Esophagus (tissue), 2 donors: ENCODE measurements around the gene NEB. TPM values are rescaled to one million over a fixed set of nuclear protein-coding genes. Genes with fewer than 3 reads are reported as not detected.

Experiments
- H3K27ac ChIP-seq, 2 donors: one replicate each; pipeline ENCODE4 v1.5.1; 2013; ENCODE audit warnings: low read depth in 2 of 2, mild to moderate bottlenecking in 2 of 2, inconsistent platforms in 1 of 2, low read length in 1 of 2, moderate library complexity in 1 of 2
- H3K27me3 ChIP-seq, 2 donors: one replicate each; pipeline ENCODE4 v1.6.1; 2013; ENCODE audit warnings: low read length in 2 of 2, control low read depth in 1 of 2, mild to moderate bottlenecking in 1 of 2; ENCODE audit not compliant: insufficient read depth in 2 of 2, control insufficient read depth in 1 of 2
- H3K36me3 ChIP-seq, 2 donors: one replicate each; pipeline ENCODE4 v1.6.1; 2013; ENCODE audit warnings: low read length in 1 of 2; ENCODE audit not compliant: control insufficient read depth in 2 of 2, insufficient read depth in 2 of 2
- H3K4me1 ChIP-seq, 2 donors: one replicate each; pipeline ENCODE4 v1.6.1; 2013; ENCODE audit warnings: low read length in 1 of 2; ENCODE audit not compliant: control insufficient read depth in 2 of 2, insufficient read depth in 2 of 2
- H3K4me3 ChIP-seq, 2 donors: one replicate each; pipeline ENCODE4 v1.5.1; 2013; ENCODE audit warnings: low read length in 2 of 2, mild to moderate bottlenecking in 2 of 2, low read depth in 1 of 2, moderate library complexity in 1 of 2
- H3K9me3 ChIP-seq, 2 donors: one replicate each; pipeline ENCODE4 v1.6.1; 2013; ENCODE audit warnings: mild to moderate bottlenecking in 2 of 2, low read depth in 1 of 2, low read length in 1 of 2, moderate library complexity in 1 of 2; ENCODE audit not compliant: control insufficient read depth in 2 of 2, insufficient read depth in 1 of 2
- WGBS, 2 donors: extraction: QIAGEN DNeasy Blood & Tissue Kit; methylation state at CpG; one replicate each; pipeline ENCODE4 v1.1.7; 2013; 5-methylcytosine and 5-hydroxymethylcytosine counted together
- polyA plus RNA-seq, 2 donors: library from polyadenylated mRNA; stranded (reverse); fragments of 200-250 nt; gene quantifications; one replicate each; pipeline ENCODE4 v1.2.3, GENCODE V29; 2013
- donor health status: healthy with polysubstance abuse.
- donor health status: Bipolar disorder and iron deficiency.

Gene NEB
- polyA plus RNA-seq, 2 donors, result 0.33 to 0.49 TPM

DNA sequence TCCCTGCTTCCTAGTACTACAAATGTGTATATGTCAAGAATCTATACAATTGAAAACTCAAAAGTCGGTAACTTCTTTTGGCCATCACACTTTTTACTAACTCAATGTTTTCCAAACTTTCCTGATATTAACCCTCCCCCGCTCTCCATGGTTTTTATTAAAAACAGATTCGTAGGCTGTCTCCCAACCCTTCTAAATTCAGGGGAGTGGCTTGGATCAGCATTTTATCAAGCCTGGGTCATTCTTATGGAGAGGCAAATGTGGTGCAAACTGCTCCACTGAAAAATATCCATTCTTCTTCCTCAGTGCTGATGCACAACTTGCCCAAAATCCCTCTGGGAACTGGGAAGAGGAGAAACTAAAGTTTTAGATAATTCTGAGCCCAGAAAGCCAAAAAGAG lies 190.4 kb downstream of the NEB start:
- Histone ChIP-seq H3K27ac (no peak overlapping the region), H3K27me3 (no peaks in the 10 kb centered on the region), H3K9me3 (peaks cover 0 to 4% of the 10 kb centered on the region in 2 donors), H3K4me3 (no peak overlapping the region), H3K36me3 (no peaks in the 10 kb centered on the region), H3K4me1 (no peaks in the 10 kb centered on the region)
- 79 to 85% methylated on average over 3 of the region's 3 CpGs for WGBS, 2 donors

DNA sequence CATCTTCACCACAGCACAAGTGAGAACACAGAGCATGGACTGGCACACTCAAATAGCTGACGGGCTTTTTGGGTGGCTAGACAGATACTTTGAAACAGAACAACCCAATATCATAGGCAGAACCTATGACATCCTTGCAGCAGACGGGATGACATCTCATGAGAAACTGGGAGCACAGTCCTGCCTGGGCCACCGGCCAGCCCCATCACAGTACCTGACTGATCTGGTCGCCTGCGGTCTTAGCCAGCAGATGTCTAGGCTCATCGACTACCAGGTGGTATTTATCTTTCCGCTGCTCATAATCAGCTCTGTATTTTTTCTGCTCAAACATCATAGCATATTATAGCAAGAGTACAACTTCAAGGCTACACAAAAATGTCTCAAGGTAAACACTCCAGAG lies 200.3 kb downstream of the NEB start:
- 92 to 97% methylated on average over 7 of the region's 7 CpGs for WGBS, 2 donors
- Histone ChIP-seq H3K27ac (no peak overlapping the region), H3K36me3 (no peaks in the 10 kb centered on the region), H3K4me1 (no peaks in the 10 kb centered on the region), H3K9me3 (no peaks in the 10 kb centered on the region), H3K27me3 (no peaks in the 10 kb centered on the region), H3K4me3 (no peak overlapping the region)

DNA sequence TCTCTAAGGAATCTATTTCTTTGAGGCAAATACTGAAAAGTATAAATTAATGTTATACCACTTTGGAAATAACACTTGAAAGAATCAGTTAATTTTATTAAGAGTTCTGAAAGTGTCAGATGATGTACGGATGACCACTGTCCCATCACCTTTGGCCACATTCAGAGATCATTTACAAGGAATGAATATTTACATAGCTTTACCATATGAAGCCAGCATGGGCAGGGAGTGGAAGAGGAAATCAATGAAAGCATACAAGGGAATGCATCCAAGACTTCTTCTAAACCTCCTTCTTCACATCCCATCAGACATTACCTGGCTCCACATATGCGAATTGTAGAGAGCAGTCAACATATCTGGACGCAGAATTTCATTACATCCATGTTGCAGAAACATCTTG lies 201.1 kb downstream of the NEB start:
- no peaks in the 10 kb centered on the region for H3K9me3 ChIP-seq
- 87 to 92% methylated on average over 3 of the region's 3 CpGs for WGBS, 2 donors

DNA sequence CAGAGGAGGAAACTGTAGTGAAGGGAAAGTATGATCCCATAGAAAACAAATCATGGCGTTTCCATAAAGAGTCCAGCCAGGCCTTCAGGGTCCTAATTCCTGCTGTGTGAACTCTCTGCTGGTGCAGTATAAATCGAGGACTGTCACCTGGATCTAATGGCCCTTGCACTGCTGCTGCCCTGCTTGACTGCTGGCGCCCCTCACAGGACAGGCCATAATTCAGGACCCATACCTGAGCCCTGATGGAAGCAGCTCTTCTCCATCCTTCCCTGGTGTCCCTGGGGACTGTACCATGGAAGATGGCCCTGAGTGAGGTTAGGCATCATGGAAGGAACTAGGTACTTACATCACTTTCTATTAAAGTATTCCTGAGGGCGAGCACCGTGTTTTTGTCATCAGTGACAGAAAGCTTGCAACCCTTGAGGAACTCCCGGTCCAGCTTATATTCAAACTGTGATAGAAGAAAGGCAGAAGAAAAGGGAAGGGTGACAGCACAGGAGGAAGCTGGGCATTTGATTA lies 207.6 kb downstream of the NEB start:
- 93 to 94% methylated on average over 6 of the region's 6 CpGs for WGBS, 2 donors
- H3K4me1 ChIP-seq, result no peaks in the 10 kb centered on the region
- H3K27me3 ChIP-seq, result no peaks in the 10 kb centered on the region
- H3K9me3 ChIP-seq, result no peaks in the 10 kb centered on the region
- H3K36me3 ChIP-seq, result no peaks in the 10 kb centered on the region
- H3K4me3 ChIP-seq, result no peak overlapping the region
- H3K27ac ChIP-seq, result no peak overlapping the region

More for the DNA sequence above, 201.1 kb downstream of the NEB start:
- H3K27me3 ChIP-seq, result no peaks in the 10 kb centered on the region
- H3K27ac ChIP-seq, result no peak overlapping the region
- H3K4me1 ChIP-seq, result no peaks in the 10 kb centered on the region
- no peaks in the 10 kb centered on the region for H3K36me3 ChIP-seq
- H3K4me3 ChIP-seq, result no peak overlapping the region

DNA sequence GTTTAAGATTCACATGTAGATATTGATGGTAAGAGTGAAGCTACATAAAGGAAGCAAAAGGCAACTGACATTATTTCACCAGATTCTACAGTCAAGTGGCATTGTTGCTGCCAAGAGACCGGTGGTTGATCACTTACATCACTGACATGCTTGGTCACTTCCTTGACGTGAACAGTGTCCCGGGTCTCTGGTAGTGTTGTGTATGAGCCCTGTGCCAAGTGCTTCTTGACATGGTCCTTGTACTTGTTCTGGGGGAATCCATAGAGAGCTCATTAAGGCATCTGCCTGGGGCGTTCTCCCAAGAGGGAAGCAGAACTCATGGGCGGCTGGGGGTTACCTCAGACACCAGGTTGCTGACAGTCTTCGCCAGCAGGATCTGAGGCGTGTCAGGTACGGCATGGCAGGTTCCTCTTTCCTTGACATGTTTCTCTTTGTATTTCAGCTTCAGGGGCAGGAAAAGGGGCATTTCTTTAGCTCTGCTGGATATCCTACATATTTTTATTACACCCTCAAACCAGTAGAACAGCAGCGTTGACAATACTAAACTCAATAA lies 208.4 kb downstream of the NEB start:
- Histone ChIP-seq H3K27ac (no peak overlapping the region), H3K4me1 (no peaks in the 10 kb centered on the region), H3K27me3 (no peaks in the 10 kb centered on the region), H3K4me3 (no peak overlapping the region), H3K36me3 (no peaks in the 10 kb centered on the region), H3K9me3 (no peaks in the 10 kb centered on the region)
- 81 to 87% methylated on average over 9 of the region's 9 CpGs for WGBS, 2 donors

DNA sequence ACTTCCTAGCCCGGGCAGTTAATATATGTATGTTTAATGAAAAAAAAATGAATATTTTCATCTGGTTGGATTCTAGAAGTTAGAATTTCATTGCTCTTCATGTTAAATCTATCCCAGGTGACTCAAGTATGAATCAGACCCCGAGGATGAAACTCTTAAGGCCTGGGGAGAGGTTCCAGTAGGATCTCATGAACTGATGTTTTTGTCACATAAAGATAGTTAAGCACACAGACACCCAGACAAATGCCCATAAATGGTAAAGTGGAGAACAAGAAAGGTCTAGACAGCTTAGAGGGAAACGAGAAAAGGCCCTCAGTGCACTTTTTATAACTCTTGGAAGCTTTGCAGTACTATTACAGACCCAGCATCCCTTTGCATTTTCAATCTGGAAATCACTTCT lies 210.4 kb downstream of the NEB start:
- Histone ChIP-seq H3K27ac (no peak overlapping the region), H3K4me3 (no peak overlapping the region), H3K36me3 (no peaks in the 10 kb centered on the region), H3K27me3 (no peaks in the 10 kb centered on the region), H3K9me3 (no peaks in the 10 kb centered on the region), H3K4me1 (no peaks in the 10 kb centered on the region)
- WGBS, 2 donors, result 83% methylated on average over 3 of the region's 3 CpGs

DNA sequence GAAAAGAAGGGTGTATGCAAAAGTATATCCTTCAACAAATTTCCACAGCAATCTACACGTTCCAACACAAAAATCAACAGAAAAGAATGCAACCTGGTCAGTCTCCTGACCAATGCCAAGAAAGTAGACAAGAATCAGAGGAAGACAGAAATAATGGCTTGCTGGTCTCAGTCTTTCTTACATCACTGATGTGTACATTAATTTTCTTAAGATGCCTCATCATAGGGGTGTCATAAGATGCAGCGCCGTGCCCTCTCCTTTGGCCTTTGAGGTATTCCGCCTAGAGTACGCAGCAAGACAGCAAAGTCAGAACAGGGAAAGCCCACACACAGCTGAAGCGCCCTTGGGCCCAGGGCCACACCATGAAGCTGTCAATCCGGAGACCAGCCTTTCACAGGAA lies 211.7 kb downstream of the NEB start:
- no peaks in the 10 kb centered on the region for H3K4me1 ChIP-seq
- H3K36me3 ChIP-seq, result no peaks in the 10 kb centered on the region
- WGBS, 2 donors, result 92 to 93% methylated on average over 7 of the region's 7 CpGs
- H3K27me3 ChIP-seq, result no peaks in the 10 kb centered on the region
- H3K27ac ChIP-seq, result no peak overlapping the region
- no peaks in the 10 kb centered on the region for H3K9me3 ChIP-seq
- no peak overlapping the region for H3K4me3 ChIP-seq

DNA sequence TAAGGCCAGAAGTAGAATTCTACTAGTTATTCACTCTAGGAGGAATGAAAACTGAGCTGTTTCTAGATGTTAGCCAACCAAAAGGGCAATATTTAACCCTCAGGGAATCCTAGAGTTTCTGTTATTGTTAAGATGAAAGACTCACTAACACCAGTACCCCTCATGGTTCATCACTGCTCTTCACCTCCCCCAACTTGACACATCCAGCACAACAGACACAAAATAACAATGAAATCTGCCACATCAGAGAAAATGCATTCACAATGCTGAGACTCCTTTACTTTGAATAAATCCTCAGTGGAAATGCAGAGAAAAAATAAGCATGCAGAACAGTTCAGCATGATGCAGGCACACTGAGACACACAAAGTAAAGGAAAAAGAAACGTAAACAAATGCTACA lies 213.3 kb downstream of the NEB start:
- H3K4me3 ChIP-seq, result no peak overlapping the region
- H3K9me3 ChIP-seq, result no peaks in the 10 kb centered on the region
- H3K27ac ChIP-seq, result no peak overlapping the region
- no peaks in the 10 kb centered on the region for H3K4me1 ChIP-seq
- 81% methylated on average over 1 of the region's 1 CpG for WGBS, 2 donors
- H3K36me3 ChIP-seq, result no peaks in the 10 kb centered on the region
- no peaks in the 10 kb centered on the region for H3K27me3 ChIP-seq

DNA sequence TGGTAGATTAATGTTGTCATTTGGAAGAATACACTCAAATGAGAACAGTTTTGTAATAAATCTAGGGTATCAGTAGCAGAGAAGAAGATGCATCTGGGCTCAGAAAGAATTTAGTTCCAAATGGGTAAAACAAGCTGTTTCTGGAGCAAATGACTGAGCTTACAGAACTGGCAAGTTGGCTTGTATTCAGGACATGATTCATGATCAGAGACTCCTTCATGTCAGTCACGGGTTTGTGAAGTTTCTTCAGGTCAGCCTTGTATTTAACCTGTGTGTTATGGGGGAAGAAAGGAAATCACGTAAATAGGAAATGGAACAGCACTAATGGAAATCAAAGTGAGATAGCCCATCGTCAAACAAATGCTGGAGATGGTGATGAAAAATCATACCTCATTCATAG lies 215.5 kb downstream of the NEB start:
- WGBS, 2 donors, result 86 to 89% methylated on average over 3 of the region's 3 CpGs
- Histone ChIP-seq H3K4me1 (no peaks in the 10 kb centered on the region), H3K4me3 (no peak overlapping the region), H3K27me3 (no peaks in the 10 kb centered on the region), H3K9me3 (no peaks in the 10 kb centered on the region), H3K36me3 (no peaks in the 10 kb centered on the region), H3K27ac (no peak overlapping the region)

DNA sequence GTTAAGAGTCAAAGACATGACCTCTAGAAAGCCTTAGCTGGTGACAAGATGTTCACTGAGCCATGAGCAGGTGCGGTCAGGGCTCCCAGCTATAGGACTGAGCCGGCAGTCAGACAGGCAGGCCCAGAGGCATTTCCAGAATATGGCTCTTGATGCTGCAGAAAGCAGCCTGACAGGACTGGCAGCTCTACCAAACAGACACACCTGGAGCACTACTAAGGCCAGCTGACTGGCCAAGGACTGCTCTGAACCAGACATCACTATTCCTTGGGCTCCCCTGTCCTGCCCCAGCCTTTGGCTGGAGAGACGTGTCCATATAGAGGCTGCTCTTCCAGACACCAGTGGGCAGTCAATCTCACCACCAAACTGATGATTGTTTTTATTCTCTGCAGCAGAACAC lies 225.8 kb downstream of the NEB start:
- no peak overlapping the region for H3K27ac ChIP-seq
- H3K36me3 ChIP-seq, result no peaks in the 10 kb centered on the region
- no peaks in the 10 kb centered on the region for H3K9me3 ChIP-seq
- H3K4me3 ChIP-seq, result no peak overlapping the region
- 63 to 75% methylated on average over 3 of the region's 3 CpGs for WGBS, 2 donors
- no peaks in the 10 kb centered on the region for H3K27me3 ChIP-seq
- no peaks in the 10 kb centered on the region for H3K4me1 ChIP-seq
